H7 (cell line): ENCODE data around the gene SPECC1. TPM values are rescaled to one million over a fixed set of nuclear protein-coding genes. Genes with fewer than 3 reads are reported as not detected.

ENCODE experiments used
- total RNA-seq: library from RNA; depleted of rRNA; stranded (reverse); fragments of >200 nt; shearing (Covaris generic); gene quantifications from 2 replicates; pipeline ENCODE4 v1.2.3, GENCODE V29; 2014; rRNA removed

Gene SPECC1
- total RNA-seq, 1 experiment from 2014 or later = 54.1 TPM

Other genes with a start within 250 kb of the SPECC1 start
- gene ULK2, start 141.4 kb upstream of the SPECC1 start, total RNA-seq = 11.0 and 13.9 TPM in 2 replicates
- 12.8 and 18.7 TPM in 2 replicates for gene AKAP10, start 31.5 kb upstream of the SPECC1 start, total RNA-seq